CD4-positive, CD25-positive, alpha-beta regulatory T cell (primary cell): Measurements from ENCODE around the gene ACAA1. TPM values are rescaled to one million over a fixed set of nuclear protein-coding genes. Genes with fewer than 3 reads are reported as not detected.
"Not testable (repeated sequence)": the region's sequence is repeated elsewhere in the genome, so short reads cannot be mapped to it uniquely, and the experiment has no call there.

Source experiments
- ATAC-seq, 2 donors: fragments of 150-1000 bp; cut with Tn5 transposase; one replicate each; pipeline ENCODE4 v1.10.0; 2021; ENCODE audit warnings: low read depth in 2 of 2, moderate number of reproducible peaks in 2 of 2, moderate library complexity in 1 of 2
- DNase-seq, 3 donors: peaks; one replicate each; pipeline versions ENCODE4 v3.0.0 to v3.0.0-alpha.2; 2012 to 2022; ENCODE audit warnings: mixed read lengths in 1 of 3
- H3K27ac ChIP-seq: one replicate; pipeline ENCODE4 v1.7.0; 2013; ENCODE audit warnings: mild to moderate bottlenecking, low read length; ENCODE audit not compliant: insufficient read depth, poor library complexity, severe bottlenecking
- H3K27me3 ChIP-seq: one replicate; pipeline ENCODE4 v1.7.0; 2013; ENCODE audit warnings: low read length; ENCODE audit not compliant: control insufficient read depth, insufficient read depth
- H3K36me3 ChIP-seq: one replicate; pipeline ENCODE4 v1.7.0; 2013; ENCODE audit warnings: mild to moderate bottlenecking, low read length, moderate library complexity; ENCODE audit not compliant: control insufficient read depth, insufficient read depth
- H3K4me1 ChIP-seq: 2 replicates; pipeline ENCODE4 v1.7.0; 2013; ENCODE audit warnings: mild to moderate bottlenecking, low read length; ENCODE audit not compliant: insufficient read depth, control insufficient read depth, poor library complexity, severe bottlenecking
- H3K4me3 ChIP-seq: one replicate; pipeline ENCODE4 v1.7.0; 2013; ENCODE audit warnings: low read depth, mild to moderate bottlenecking, low read length, moderate library complexity
- H3K9me3 ChIP-seq, 2 experiments: 1 replicate in 1 of 2; 2 replicates in 1 of 2; pipeline ENCODE4 v1.7.0; 2013; ENCODE audit warnings: low read length in 2 of 2, mild to moderate bottlenecking in 1 of 2, moderate library complexity in 1 of 2; ENCODE audit not compliant: control insufficient read depth in 2 of 2
- H3K27ac Mint-ChIP-seq, 3 donors: one replicate each; pipeline ENCODE4 v1.8.0; 2020 to 2022; ENCODE audit warnings: mild to moderate bottlenecking in 3 of 3, mixed read lengths in 3 of 3, moderate library complexity in 2 of 3
- H3K27me3 Mint-ChIP-seq: one replicate; pipeline ENCODE4 v1.8.0; 2022; ENCODE audit warnings: mild to moderate bottlenecking, mixed read lengths
- H3K36me3 Mint-ChIP-seq: one replicate; pipeline ENCODE4 v1.8.0; 2020; ENCODE audit warnings: mixed read lengths
- H3K4me1 Mint-ChIP-seq, 4 donors: one replicate each; pipeline ENCODE4 v1.8.0; 2020 to 2022; ENCODE audit warnings: mixed read lengths in 4 of 4, mild to moderate bottlenecking in 1 of 4
- H3K4me3 Mint-ChIP-seq, 4 donors: one replicate each; pipeline ENCODE4 v1.8.0; 2020 to 2022; ENCODE audit warnings: mild to moderate bottlenecking in 4 of 4, mixed read lengths in 4 of 4, moderate library complexity in 3 of 4
- H3K9me3 Mint-ChIP-seq, 7 donors: one replicate each; pipeline ENCODE4 v1.8.0; 2020 to 2022; ENCODE audit warnings: mixed read lengths in 7 of 7, mild to moderate bottlenecking in 3 of 7, moderate library complexity in 2 of 7
- polyA plus RNA-seq, 4 donors: library from polyadenylated mRNA; unstranded; fragments of 300-500 nt; fragmentation: Illumina TruSeq; gene quantifications; one replicate each; pipeline ENCODE4 v1.2.3, GENCODE V29; 2021
- total RNA-seq: library from RNA; stranded (reverse); gene quantifications from one replicate; pipeline ENCODE4 v1.2.3, GENCODE V29; 2022

ACAA1 gene
- total and polyA plus RNA-seq, 5 donors from 2014 or later = 55.6 to 80.7 (median 78.1) TPM

DNA sequence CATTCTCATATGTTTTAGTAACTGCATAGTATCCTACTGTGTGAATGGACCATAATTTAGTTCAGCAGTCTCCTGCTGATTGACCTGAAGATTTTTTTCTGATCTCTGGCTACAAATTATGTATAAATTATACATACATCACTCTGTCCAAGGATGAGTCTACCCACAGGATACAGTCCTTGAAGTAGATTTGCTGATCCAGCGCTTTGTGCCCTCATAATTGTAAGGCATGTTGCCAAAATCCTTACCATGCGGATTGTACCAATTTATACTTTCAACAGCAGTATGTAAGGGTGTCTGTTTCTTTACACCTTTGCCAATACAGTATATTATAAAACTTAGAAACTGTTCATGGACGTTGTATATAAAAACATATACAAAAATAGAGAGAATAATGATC is 46.5 kb downstream of the ACAA1 start:
- Mint-ChIP-seq H3K9me3 (peaks cover 0 to 1% (median 0%) of the 10 kb centered on the region in 7 donors), H3K4me3 (no peak overlapping the region), H3K27ac (no peak overlapping the region), H3K36me3 (peaks cover 15% of the 10 kb centered on the region), H3K27me3 (peaks cover 4% of the 10 kb centered on the region), H3K4me1 (no peaks in the 10 kb centered on the region)
- Histone ChIP-seq H3K36me3 (no peaks in the 10 kb centered on the region), H3K9me3 (no peaks in the 10 kb centered on the region), H3K27me3 (no peaks in the 10 kb centered on the region), H3K4me1 (no peaks in the 10 kb centered on the region), H3K4me3 (no peak overlapping the region), H3K27ac (no peak overlapping the region)
- no peak for ATAC-seq
- DNase-seq = no peak

DNA sequence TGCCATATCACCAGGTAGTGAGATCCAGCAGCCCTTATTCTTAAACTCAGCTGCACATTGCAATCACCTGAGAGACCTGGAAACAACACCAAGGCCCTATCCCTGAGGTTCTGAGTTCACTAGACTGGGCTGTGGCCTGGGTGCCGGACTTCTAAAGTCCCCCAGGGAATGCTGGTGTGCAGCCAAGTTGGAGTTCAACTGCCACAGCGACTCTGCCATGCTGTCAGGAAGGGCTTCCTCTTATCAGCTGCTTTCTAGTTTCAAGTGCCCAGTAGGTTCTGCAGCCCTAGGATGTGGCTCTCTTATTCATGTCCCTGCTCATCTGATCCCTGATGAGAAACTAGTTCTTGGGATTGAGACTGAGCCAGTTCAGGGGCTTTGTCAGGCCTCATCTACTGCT is 47.8 kb downstream of the ACAA1 start:
- H3K27me3 ChIP-seq = no peaks in the 10 kb centered on the region
- H3K27me3 Mint-ChIP-seq = no peaks in the 10 kb centered on the region
- H3K9me3 Mint-ChIP-seq = peaks cover 1 to 5% (median 3%) of the 10 kb centered on the region in 7 donors
- H3K4me3 ChIP-seq = no peak overlapping the region
- DNase-seq (no peak), ATAC-seq (no peak)
- no peaks in the 10 kb centered on the region for H3K36me3 ChIP-seq
- H3K27ac ChIP-seq = no peak overlapping the region
- H3K4me1 Mint-ChIP-seq = peaks cover 0 to under 1% (median 0%) of the 10 kb centered on the region in 4 donors
- H3K27ac Mint-ChIP-seq = peak overlapping the region in 1 of 3 donors; percentile 74
- H3K4me3 Mint-ChIP-seq = no peak overlapping the region
- peaks cover 0 to 4% of the 10 kb centered on the region in 2 experiments for H3K9me3 ChIP-seq
- no peaks in the 10 kb centered on the region for H3K4me1 ChIP-seq
- peaks cover 12% of the 10 kb centered on the region for H3K36me3 Mint-ChIP-seq

DNA sequence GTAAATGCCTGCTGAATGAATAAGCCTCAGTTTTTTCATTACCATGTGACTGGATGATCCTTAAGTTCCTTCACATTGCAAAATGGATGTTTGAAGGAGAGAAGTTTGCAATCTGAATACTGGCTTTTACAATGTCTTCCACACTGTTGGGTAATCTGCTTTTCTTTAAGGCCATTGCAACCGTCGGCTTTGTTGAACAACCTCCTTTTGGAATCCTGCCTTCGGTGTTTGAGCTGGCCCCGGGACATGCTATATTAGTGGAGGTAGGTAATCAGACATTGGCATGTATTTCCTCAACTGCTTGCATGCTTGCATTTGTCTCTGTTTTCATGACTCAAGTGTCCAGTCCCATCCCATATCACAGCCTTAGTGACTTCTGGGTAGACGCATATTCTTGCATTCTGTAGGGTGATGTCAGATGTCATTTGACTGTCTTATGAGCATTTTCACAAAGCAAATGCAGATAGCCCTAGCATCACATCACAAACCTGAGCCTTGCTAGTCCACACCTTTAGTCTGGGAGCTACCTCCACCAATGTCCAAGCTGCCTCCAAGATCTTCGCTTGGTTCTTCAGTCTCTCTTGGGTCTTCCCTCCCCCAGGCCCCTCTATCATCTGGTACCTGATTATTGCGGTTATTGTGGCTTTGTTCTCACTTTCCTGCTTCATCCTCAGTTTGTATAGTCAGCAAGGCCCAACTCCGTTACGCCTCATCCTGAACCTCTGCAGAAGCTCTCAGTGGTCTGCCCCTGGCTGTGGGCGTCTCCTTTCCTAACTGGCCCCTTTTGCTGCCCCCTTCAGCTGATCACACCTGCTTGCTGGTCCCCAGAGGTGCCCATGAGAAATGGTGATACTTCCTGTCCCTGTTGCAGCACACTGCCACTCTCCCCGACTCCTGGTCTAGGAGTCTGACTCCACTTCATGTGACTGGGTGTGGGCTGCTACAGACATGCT is 48.5 kb downstream of the ACAA1 start:
- Histone ChIP-seq H3K36me3 (no peaks in the 10 kb centered on the region), H3K9me3 (peaks cover 0 to 6% of the 10 kb centered on the region in 2 experiments), H3K4me1 (no peaks in the 10 kb centered on the region), H3K27me3 (no peaks in the 10 kb centered on the region), H3K27ac (no peak overlapping the region), H3K4me3 (no peak overlapping the region)
- H3K27ac Mint-ChIP-seq = peak overlapping the region in 2 of 3 donors; percentile 74 to 87
- H3K9me3 Mint-ChIP-seq = peaks cover 4 to 7% (median 5%) of the 10 kb centered on the region in 7 donors
- H3K4me1 Mint-ChIP-seq = peaks cover 0 to 4% (median 0%) of the 10 kb centered on the region in 4 donors
- peaks cover 10% of the 10 kb centered on the region for H3K36me3 Mint-ChIP-seq
- DNase-seq (no peak), ATAC-seq (no peak)
- H3K4me3 Mint-ChIP-seq = no peak overlapping the region
- H3K27me3 Mint-ChIP-seq = no peaks in the 10 kb centered on the region

DNA sequence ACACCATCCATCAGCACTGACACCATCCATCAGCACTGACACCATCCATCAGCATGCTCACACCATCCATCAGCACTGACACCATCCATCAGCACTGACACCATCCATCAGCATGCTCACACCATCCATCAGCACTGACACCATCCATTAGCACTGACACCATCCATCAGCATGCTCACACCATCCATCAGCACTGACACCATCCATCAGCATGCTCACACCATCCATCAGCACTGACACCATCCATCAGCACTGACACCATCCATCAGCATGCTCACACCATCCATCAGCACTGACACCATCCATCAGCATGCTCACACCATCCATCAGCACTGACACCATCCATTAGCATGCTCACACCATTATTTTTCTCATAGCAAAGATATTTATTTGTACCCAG is 49.6 kb downstream of the ACAA1 start:
- H3K9me3 Mint-ChIP-seq, H3K9me3 ChIP-seq, H3K36me3 ChIP-seq, H3K27me3 ChIP-seq, H3K4me3 ChIP-seq, DNase-seq, ATAC-seq, H3K4me1 Mint-ChIP-seq, H3K27ac ChIP-seq, H3K4me1 ChIP-seq, H3K27ac Mint-ChIP-seq, H3K27me3 Mint-ChIP-seq, H3K4me3 Mint-ChIP-seq: not testable (repeated sequence)
- peaks cover 10% of the 10 kb centered on the region for H3K36me3 Mint-ChIP-seq

DNA sequence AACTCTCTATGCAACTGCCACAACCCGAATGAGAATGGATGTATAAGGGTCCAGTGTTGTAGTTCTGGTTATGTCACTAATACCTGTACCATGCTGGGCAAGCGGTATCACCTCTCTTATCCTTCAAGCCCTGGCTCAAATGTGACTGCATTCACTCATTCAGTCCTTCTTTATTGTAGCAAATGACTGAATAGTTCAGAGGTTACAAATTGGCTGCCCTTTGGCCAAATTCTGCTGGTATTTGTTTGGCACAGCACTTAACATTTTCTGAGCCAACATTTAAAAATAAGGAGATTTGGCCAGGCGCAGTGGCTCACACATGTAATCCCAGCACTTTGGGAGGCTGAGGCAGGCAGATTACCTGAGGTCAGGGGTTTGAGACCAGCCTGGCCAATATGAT is 50.4 kb downstream of the ACAA1 start:
- Histone ChIP-seq H3K36me3 (no peaks in the 10 kb centered on the region), H3K9me3 (peaks cover 0 to 6% of the 10 kb centered on the region in 2 experiments), H3K4me3 (no peak overlapping the region), H3K4me1 (no peaks in the 10 kb centered on the region), H3K27ac (no peak overlapping the region), H3K27me3 (no peaks in the 10 kb centered on the region)
- Mint-ChIP-seq H3K4me3 (no peak overlapping the region), H3K27ac (no peak overlapping the region), H3K4me1 (peaks cover 0 to 4% (median 0%) of the 10 kb centered on the region in 4 donors), H3K9me3 (peaks cover 4 to 7% (median 5%) of the 10 kb centered on the region in 7 donors), H3K27me3 (no peaks in the 10 kb centered on the region), H3K36me3 (peaks cover 10% of the 10 kb centered on the region)
- no peak for ATAC-seq
- DNase-seq = no peak

DNA sequence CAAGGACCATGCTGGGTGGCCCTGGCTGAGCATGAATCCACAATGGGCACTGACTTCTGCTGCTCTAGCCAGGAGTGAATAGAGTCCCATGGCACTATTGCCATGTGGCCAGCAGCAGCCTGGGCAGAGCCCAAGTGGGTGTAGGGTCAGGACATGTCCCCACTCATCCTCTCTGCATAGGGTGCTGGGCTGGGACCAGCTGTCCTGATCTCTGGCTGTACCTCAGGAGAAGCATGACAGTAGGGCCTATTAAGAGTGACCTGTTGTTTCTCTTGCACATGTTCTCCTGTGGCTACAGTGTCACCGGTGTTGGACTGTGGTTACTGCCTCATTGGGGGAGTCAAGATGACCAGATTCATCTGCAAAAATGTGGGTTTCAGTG is 51.0 kb downstream of the ACAA1 start:
- ATAC-seq (peak in 1 of 2 donors; percentile 14), DNase-seq (no peak)
- Mint-ChIP-seq H3K27me3 (no peaks in the 10 kb centered on the region), H3K4me3 (no peak overlapping the region), H3K36me3 (peaks cover 10% of the 10 kb centered on the region), H3K9me3 (peaks cover 4 to 6% (median 5%) of the 10 kb centered on the region in 7 donors), H3K4me1 (peaks cover 0 to 4% (median 0%) of the 10 kb centered on the region in 4 donors), H3K27ac (no peak overlapping the region)
- H3K27me3 ChIP-seq = no peaks in the 10 kb centered on the region
- no peaks in the 10 kb centered on the region for H3K4me1 ChIP-seq
- H3K4me3 ChIP-seq = no peak overlapping the region
- no peaks in the 10 kb centered on the region for H3K36me3 ChIP-seq
- peaks cover 0 to 6% of the 10 kb centered on the region in 2 experiments for H3K9me3 ChIP-seq
- H3K27ac ChIP-seq = no peak overlapping the region

DNA sequence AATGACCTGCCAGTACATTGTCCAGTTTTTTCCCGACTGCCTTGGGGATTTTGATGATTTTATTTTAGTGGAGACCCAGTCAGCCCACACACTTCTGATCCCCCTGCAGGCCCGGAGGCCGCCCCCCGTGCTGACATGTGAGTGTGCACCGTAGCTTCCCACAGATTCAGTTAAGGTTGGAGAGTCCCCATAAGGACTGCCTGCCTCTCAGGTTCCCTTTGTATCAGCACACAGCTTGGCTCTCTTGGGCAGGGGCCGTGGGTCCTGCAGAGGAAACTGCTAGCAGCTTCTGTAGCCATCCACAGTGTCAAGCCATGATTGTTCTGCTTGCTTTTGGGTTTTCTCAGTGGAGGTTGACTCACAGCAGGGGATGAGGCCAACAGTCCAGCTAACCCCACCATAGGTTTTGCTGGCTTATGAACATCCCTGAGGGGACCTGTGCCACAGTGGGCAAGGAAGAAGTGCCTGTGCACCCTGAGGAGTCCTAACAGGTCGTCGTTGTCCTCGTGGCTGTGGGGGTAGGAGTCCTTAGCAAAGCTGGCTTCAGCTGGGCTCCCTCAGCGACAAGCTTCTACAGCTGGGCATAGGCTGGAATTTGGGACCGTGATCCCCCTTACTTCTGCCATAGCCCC is 51.5 kb downstream of the ACAA1 start:
- Histone ChIP-seq H3K4me3 (no peak overlapping the region), H3K9me3 (peaks cover 0 to 6% of the 10 kb centered on the region in 2 experiments), H3K36me3 (no peaks in the 10 kb centered on the region), H3K27me3 (no peaks in the 10 kb centered on the region), H3K4me1 (no peaks in the 10 kb centered on the region), H3K27ac (no peak overlapping the region)
- Mint-ChIP-seq H3K36me3 (peaks cover 10% of the 10 kb centered on the region), H3K4me3 (peak overlapping the region in 2 of 4 donors; percentile 6 to 15), H3K27ac (peak overlapping the region in 2 of 3 donors; percentile 75 to 93), H3K27me3 (no peaks in the 10 kb centered on the region), H3K9me3 (peaks cover 4 to 7% (median 5%) of the 10 kb centered on the region in 7 donors), H3K4me1 (peaks cover 0 to 5% (median 0%) of the 10 kb centered on the region in 4 donors)
- DNase-seq (no peak), ATAC-seq (peak in 1 of 2 donors; percentile 32)
